DND-41 (cell line): ENCODE data around the gene NEUROG1.

ENCODE experiments used
- ATAC-seq: fragments of 200-7000 bp; cut with Tn5 transposase; 3 replicates; pipeline ENCODE4 v1.9.1; 2021; ENCODE audit warnings: low read depth; ENCODE audit not compliant: insufficient read depth
- DNase-seq: peaks from one replicate; pipeline ENCODE4 v3.0.0-alpha.2; 2020
- H2AFZ ChIP-seq: 2 replicates; pipeline ENCODE4 v1.6.0; 2012; ENCODE audit warnings: low read depth, low read length
- H3K27ac ChIP-seq: 2 replicates; pipeline ENCODE4 v1.5.1; 2012; ENCODE audit warnings: low read length, inconsistent platforms
- H3K27me3 ChIP-seq: fragments of 200-600 bp; sonication (generic); 2 replicates; pipeline ENCODE4 v1.6.0; 2012; ENCODE audit warnings: low read length, mild to moderate bottlenecking, inconsistent platforms; ENCODE audit not compliant: insufficient read depth, poor library complexity
- H3K36me3 ChIP-seq: 2 replicates; pipeline ENCODE4 v1.5.1; 2012; ENCODE audit warnings: low read length, inconsistent platforms; ENCODE audit not compliant: insufficient read depth
- H3K4me1 ChIP-seq: 2 replicates; pipeline ENCODE4 v1.5.1; 2012; ENCODE audit warnings: mild to moderate bottlenecking, low read length; ENCODE audit not compliant: insufficient read depth
- H3K4me2 ChIP-seq: 2 replicates; pipeline ENCODE4 v1.6.0; 2012; ENCODE audit warnings: mild to moderate bottlenecking, moderate library complexity, low read length, inconsistent platforms; ENCODE audit not compliant: insufficient read depth
- H3K4me3 ChIP-seq, 2 experiments: fragments of 200-600 bp in 1 of 2; shearing (Covaris generic) in 1 of 2; 2 replicates each; pipeline ENCODE4 v1.5.1; 2012 to 2016; ENCODE audit warnings: inconsistent platforms in 2 of 2, low read length in 2 of 2, mild to moderate bottlenecking in 2 of 2, low read depth in 1 of 2, moderate library complexity in 1 of 2
- H3K79me2 ChIP-seq: 2 replicates; pipeline ENCODE4 v1.6.0; 2012; ENCODE audit warnings: low read length, inconsistent platforms; ENCODE audit not compliant: insufficient read depth
- H3K9ac ChIP-seq: 2 replicates; pipeline ENCODE4 v1.6.0; 2012; ENCODE audit warnings: low read depth, mild to moderate bottlenecking, inconsistent platforms, low read length, moderate library complexity
- H3K9me3 ChIP-seq: 2 replicates; pipeline ENCODE4 v1.5.1; 2012; ENCODE audit warnings: low read length, moderate library complexity, mild to moderate bottlenecking, inconsistent platforms; ENCODE audit not compliant: insufficient read depth, severe bottlenecking
- H4K20me1 ChIP-seq: 2 replicates; pipeline ENCODE4 v1.6.0; 2012; ENCODE audit warnings: low read length; ENCODE audit not compliant: insufficient read depth
- CTCF ChIP-seq: IDR thresholded peaks from 2 replicates; pipeline ENCODE4 v1.5.1; 2012; ENCODE audit warnings: borderline replicate concordance, low read length, moderate library complexity, mild to moderate bottlenecking; ENCODE audit not compliant: poor library complexity, severe bottlenecking; ENCODE audit errors: extremely low read depth
- EZH2 ChIP-seq: IDR thresholded peaks from 3 replicates; pipeline ENCODE4 v1.6.1; 2012; ENCODE audit warnings: borderline replicate concordance, low read depth, mild to moderate bottlenecking, moderate library complexity, low read length, inconsistent platforms; ENCODE audit not compliant: severe bottlenecking

The NEUROG1 gene, protein sequence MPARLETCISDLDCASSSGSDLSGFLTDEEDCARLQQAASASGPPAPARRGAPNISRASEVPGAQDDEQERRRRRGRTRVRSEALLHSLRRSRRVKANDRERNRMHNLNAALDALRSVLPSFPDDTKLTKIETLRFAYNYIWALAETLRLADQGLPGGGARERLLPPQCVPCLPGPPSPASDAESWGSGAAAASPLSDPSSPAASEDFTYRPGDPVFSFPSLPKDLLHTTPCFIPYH

DNA sequence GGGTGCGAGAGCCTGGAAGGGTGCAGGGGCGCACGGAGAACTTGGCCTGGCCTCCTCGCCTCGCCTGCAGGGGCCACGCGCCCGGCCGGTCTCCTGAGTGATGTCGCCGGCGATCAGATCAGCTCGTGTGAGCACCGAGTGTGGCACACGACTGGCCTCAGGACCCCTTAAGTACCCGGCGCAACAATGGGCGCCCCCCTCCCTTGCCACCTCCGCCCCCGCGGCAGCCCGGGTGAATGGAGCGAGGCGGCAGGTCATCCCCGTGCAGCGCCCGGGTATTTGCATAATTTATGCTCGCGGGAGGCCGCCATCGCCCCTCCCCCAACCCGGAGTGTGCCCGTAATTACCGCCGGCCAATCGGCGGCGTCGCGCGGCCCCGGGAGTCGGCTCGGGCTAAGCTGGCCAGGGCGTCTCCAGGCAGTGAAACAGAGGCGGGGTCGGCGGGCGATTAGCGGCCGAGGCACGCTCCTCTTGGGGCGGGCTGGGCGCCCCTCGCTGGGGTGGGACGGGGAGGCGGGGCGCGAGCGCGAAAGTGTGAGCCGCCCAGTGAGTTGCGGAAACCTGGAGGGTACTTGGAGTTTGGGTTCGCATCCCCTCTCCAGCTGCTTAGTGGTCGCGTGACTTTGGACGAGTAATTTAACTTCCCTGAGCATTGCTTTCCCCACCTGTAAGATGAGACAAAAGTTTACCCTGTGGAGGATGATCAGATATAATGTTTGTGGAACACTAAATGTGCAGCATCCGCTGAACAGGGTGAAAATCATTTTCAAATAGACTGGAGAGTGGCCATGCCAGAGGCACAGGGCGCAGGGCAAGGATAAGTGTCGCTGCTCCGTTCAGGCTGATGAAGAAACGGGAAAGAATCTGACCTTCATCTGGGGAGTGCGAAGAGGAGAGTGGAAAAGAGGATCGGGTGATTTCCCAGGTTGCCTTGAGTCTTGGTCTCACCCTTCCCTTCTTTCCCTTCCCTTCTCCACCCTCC lies at the start of gene NEUROG1:
Gene NEUROG1, minus strand, starts transcription at position 145 of the 982 bp plus-strand sequence. CDS start 274 bp downstream, outside the sequence.
- Histone ChIP-seq H3K36me3 (no peaks in the 10 kb centered on the region), H3K9ac (no peak within 1 kb of the TSS), H3K27ac (no peak within 1 kb of the TSS), H3K4me3 (no peak within 1 kb of the TSS), H3K79me2 (no peaks in the 10 kb centered on the region), H3K4me2 (no peak within 1 kb of the TSS), H4K20me1 (no peaks in the 10 kb centered on the region), H3K4me1 (no peaks in the 10 kb centered on the region), H2AFZ (no peak within 1 kb of the TSS), H3K9me3 (no peaks in the 10 kb centered on the region), H3K27me3 (peaks cover 27% of the 10 kb centered on the region)
- ATAC-seq (no peak), DNase-seq (no peak)
- TF ChIP-seq EZH2 (no peak), CTCF (no peak)

DNA sequence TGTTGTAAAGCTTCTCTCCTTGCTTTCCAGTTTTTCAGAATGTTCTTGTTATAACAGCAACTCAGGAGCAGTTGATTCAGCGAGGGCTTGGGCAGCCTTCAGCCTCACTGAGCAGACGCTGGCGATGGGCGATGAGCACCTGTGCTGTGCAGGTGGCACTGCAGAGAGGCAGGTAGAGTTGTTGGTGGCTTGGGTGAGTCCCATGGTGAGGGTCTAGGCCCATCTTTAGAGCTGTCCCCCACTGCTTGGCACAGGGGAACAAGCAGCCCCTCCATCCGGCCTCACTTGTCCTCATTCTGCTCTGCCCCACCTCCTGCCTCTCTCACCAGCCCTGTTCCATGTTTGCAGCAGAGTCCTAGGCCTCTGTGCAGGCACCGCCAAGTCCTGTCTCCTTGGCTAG lies 49.2 kb upstream of the NEUROG1 start:
- H4K20me1 ChIP-seq: peaks cover 5% of the 10 kb centered on the region; the same call in 1 of the 2 replicates
- no peaks in the 10 kb centered on the region for H3K36me3 ChIP-seq
- no peak for DNase-seq
- no peaks in the 10 kb centered on the region for H3K4me1 ChIP-seq
- H3K79me2 ChIP-seq: no peaks in the 10 kb centered on the region
- H3K9me3 ChIP-seq: no peaks in the 10 kb centered on the region
- H2AFZ ChIP-seq: no peak overlapping the region
- no peak for ATAC-seq
- H3K9ac ChIP-seq: no peak overlapping the region
- no peak overlapping the region for H3K27ac ChIP-seq
- H3K4me2 ChIP-seq: no peak overlapping the region
- no peak overlapping the region for H3K4me3 ChIP-seq
- TF ChIP-seq EZH2 (no peak), CTCF (no peak)
- peaks cover 25% of the 10 kb centered on the region for H3K27me3 ChIP-seq

DNA sequence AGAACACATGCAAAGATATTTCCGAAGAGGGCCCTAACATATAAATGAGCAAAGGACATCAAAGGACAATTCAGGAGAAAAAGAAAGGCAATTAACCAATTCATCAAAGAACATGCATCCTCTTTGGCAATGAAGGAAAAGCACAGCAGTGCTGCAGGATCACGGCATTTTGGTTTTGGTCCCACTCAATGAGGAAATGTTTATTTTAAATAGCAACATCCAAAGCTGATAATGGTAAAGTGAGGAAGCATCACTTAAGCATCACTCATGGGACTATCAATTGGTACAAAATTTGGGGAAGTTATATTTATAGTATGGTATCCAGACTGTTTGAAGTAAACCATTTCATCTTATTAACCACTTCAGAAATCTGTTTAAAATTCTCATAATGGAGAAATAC lies 48.5 kb upstream of the NEUROG1 start:
- no peak for ATAC-seq

More for the DNA sequence above, 48.5 kb upstream of the NEUROG1 start:
- H2AFZ ChIP-seq: no peak overlapping the region
- H3K27me3 ChIP-seq: peaks cover 25% of the 10 kb centered on the region
- H3K27ac ChIP-seq: no peak overlapping the region
- H4K20me1 ChIP-seq: peaks cover 5% of the 10 kb centered on the region; the same call in 1 of the 2 replicates
- H3K36me3 ChIP-seq: no peaks in the 10 kb centered on the region
- no peak overlapping the region for H3K4me2 ChIP-seq
- no peak for DNase-seq
- H3K4me3 ChIP-seq: no peak overlapping the region
- H3K4me1 ChIP-seq: no peaks in the 10 kb centered on the region
- H3K79me2 ChIP-seq: no peaks in the 10 kb centered on the region
- TF ChIP-seq EZH2: no peak
- no peak for TF ChIP-seq CTCF
- H3K9ac ChIP-seq: no peak overlapping the region
- no peaks in the 10 kb centered on the region for H3K9me3 ChIP-seq
